ENCODE measurements around the gene OR51S1.
"Not testable (repeated sequence)": the region's sequence is repeated elsewhere in the genome, so short reads cannot be mapped to it uniquely, and the experiment has no call there.

OR51S1 gene

GRCh38 chr11:4801316-4801715 is 47.7 kb downstream of the OR51S1 start:
- DNase-seq = not testable (repeated sequence)

GRCh38 chr11:4798427-4799183 is 50.4 kb downstream of the OR51S1 start:
- no peak for DNase-seq

All from Kasumi-1 (cell line).